Measurements from ENCODE around the gene TMEM119. TPM values are rescaled to one million over a fixed set of nuclear protein-coding genes. Genes with fewer than 3 reads are reported as not detected.

TMEM119 gene
- total and polyA plus RNA-seq, 2 of the 4 experiments (the other 2 are of a cell fraction): 8.1 to 9.2 TPM

GRCh38 chr12:108602976-108603704 is 5.3 kb upstream of the TMEM119 start:
- Histone ChIP-seq H3K14ac (replicated peaks; ENCODE audit: low read depth, low read length) (no peak overlapping the region), H3K23ac (ENCODE audit: low read depth, low read length) (no peak overlapping the region), H3K56ac (ENCODE audit: extremely low read depth, insufficient read depth, low read length) (no peak overlapping the region), H3K9me3 (ENCODE audit: control insufficient read depth, insufficient read depth, low read length) (no peaks in the 10 kb centered on the region), H4K5ac (ENCODE audit: low read depth, low read length) (no peak overlapping the region), H2BK120ac (ENCODE audit: low read depth, low read length) (no peak overlapping the region), H3K4ac (ENCODE audit: low read depth, low read length) (no peak overlapping the region), H2AK5ac (ENCODE audit: low read depth, low read length) (no peak overlapping the region), H3K9ac (ENCODE audit: low read depth, low read length) (no peak overlapping the region), H2BK5ac (ENCODE audit: low read depth, low read length, poor library complexity, severe bottlenecking) (no peak overlapping the region), H3K18ac (ENCODE audit: low read depth, low read length) (no peak overlapping the region), H2AK9ac (replicated peaks; ENCODE audit: low read depth, low read length, poor library complexity) (no peak overlapping the region), H3K27me3 (ENCODE audit: control insufficient read depth, insufficient read depth, low read length) (no peaks in the 10 kb centered on the region), H4K91ac (ENCODE audit: insufficient read depth, low read depth, low read length) (no peak overlapping the region), H3K36me3 (ENCODE audit: control insufficient read depth, insufficient read depth, low read length) (no peaks in the 10 kb centered on the region), H4K8ac (ENCODE audit: low read depth in 2 of 2, low read length in 2 of 2) (no peak overlapping the region), H2BK20ac (ENCODE audit: low read depth, low read length) (no peak overlapping the region), H2AFZ (replicated peaks; ENCODE audit: low read length, poor library complexity) (no peak overlapping the region), H3K4me1 (ENCODE audit: control insufficient read depth, insufficient read depth, low read length) (peaks cover 4% of the 10 kb centered on the region; the same call in 1 of the 2 replicates), H3K27ac (ENCODE audit: insufficient read depth, low read length) (no peak overlapping the region), H3K4me2 (ENCODE audit: low read depth, low read length) (no peak overlapping the region), H2BK15ac (ENCODE audit: low read depth, low read length) (no peak overlapping the region), H3K9me1 (ENCODE audit: insufficient read depth, low read length) (no peaks in the 10 kb centered on the region), H4K20me1 (ENCODE audit: insufficient read depth, low read length) (no peaks in the 10 kb centered on the region), H3K4me3 (ENCODE audit: insufficient read depth, low read depth, low read length) (no peak overlapping the region), H3K79me1 (ENCODE audit: low read depth in 1 of 2, low read length in 2 of 2) (no peaks in the 10 kb centered on the region)
- dilution Hi-C loops (cut with HindIII; ENCODE audit: low sequenced_read_pairs, unreplicated experiment): no loop called here
- TF ChIP-seq ELK1 (IDR thresholded peaks at IDR 0.05; ENCODE audit: borderline replicate concordance, low read depth, low read length): no peak
- TF ChIP-seq RCOR1 (IDR thresholded peaks at IDR 0.05; ENCODE audit: insufficient replicate concordance, low read length): no peak
- TF ChIP-seq CEBPB (IDR thresholded peaks at IDR 0.05; ENCODE audit: low read depth, low read length): no peak
- TF ChIP-seq RFX5 (IDR thresholded peaks at IDR 0.05; ENCODE audit: low read depth, low read length): no peak
- 100% methylated on average over 3 of the region's 15 CpGs; no CpG with 5 or more reads in 1 of the 2 experiments for WGBS, 2 experiments (ENCODE audit: extremely low coverage in 2 of 2, insufficient read length in 1 of 2)
- intact Hi-C loops (cut with micrococcal nuclease): no loop called here
- ChIA-PET POLR2A (ENCODE audit: unreplicated experiment) (no interaction called here), CTCF (no interaction called here)
- no TSS peak for BruUV-seq (replicated peaks)
- ATAC-seq (ENCODE audit: low read depth): no peak
- DNase-seq: no peak
- in situ Hi-C loops (cut with MboI; ENCODE audit: low sequenced_read_pairs): no loop called here

Measured in IMR-90 (cell line).